ENCODE measurements around the gene P4HB. TPM values are rescaled to one million over a fixed set of nuclear protein-coding genes. Genes with fewer than 3 reads are reported as not detected.

Gene P4HB
- total RNA-seq, 1 donor = 763 TPM

DNA sequence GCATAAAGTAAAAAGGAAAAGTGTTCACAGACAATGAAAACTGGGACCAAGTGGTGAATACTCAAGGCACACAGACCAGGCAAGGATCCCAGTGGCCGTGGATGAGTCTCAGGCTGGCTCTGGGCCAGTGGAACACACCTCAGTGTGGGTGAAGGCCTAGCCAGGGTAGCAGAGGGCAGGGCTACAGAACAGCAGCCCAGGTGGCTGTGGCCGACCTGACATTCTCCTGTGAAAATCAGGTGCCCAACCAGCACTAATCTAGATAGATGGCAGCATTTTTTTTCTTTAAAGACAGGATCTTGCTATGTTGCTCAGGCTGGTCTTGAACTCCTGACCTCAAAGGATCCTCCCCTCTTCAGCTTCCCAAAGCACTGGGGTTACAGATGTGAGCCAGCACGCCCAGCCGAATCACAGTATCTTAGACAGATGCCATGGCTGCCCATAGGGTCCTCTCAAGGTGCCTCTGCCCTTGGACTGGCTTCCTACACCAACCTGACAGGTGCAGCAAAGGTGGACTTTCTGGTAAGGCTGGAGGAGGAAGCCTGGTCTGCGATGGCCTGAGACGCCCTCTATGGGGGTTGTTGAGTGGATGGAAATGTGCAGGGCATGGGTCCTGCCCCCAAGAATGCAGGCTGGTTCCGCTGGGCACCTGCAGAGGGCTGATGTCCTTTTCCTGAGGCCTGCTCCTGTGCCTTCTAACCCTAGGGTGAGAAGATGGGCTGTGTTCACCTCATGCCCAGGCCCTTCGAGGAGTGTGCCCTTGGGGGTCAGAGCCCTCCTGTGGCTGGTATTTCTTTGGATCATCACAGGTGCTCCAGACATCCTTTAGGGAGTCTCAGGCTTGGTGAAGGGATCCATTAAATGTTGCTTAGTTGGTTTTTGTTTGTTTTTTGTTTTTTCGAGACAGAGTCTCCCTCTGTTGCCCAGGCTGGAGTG is 3.8 kb upstream of the P4HB start:
- TF ChIP-seq, protein P1, sequence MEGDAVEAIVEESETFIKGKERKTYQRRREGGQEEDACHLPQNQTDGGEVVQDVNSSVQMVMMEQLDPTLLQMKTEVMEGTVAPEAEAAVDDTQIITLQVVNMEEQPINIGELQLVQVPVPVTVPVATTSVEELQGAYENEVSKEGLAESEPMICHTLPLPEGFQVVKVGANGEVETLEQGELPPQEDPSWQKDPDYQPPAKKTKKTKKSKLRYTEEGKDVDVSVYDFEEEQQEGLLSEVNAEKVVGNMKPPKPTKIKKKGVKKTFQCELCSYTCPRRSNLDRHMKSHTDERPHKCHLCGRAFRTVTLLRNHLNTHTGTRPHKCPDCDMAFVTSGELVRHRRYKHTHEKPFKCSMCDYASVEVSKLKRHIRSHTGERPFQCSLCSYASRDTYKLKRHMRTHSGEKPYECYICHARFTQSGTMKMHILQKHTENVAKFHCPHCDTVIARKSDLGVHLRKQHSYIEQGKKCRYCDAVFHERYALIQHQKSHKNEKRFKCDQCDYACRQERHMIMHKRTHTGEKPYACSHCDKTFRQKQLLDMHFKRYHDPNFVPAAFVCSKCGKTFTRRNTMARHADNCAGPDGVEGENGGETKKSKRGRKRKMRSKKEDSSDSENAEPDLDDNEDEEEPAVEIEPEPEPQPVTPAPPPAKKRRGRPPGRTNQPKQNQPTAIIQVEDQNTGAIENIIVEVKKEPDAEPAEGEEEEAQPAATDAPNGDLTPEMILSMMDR (IDR thresholded peaks at IDR 0.05; ENCODE audit: insufficient read depth, low read length) = no peak
- no peak for DNase-seq (ENCODE audit: low read depth)
- H3K4me3 ChIP-seq (ENCODE audit: low read depth, low read length) = no peak overlapping the region

DNA sequence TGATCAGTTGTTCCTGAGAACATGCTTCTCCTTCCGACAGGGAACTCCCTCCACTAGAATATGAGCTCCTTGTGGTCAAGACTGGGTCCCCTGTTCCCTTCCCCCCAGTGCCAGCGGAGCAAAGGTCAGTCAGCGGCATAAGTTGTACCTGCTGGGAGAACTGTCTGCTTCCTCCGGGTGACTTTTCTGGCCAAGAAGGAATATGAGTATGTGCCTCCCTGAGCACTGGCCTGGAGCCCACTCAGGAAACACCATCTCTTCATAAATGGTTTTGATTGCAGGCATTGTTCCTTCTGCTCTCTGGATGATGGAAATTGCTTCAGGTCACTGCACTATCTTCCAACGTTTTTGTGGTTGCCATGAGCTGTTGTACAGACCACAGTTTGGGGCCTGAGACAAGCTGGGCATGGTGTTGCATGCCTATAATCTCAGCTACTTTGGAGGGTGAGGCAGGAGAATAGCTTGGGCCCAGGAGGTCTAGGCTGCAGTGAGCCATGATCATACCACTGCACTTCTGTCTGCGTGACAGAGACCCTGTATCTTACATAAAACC is 2.9 kb upstream of the P4HB start:
- H3K4me3 ChIP-seq (ENCODE audit: low read depth, low read length) = no peak overlapping the region

DNA sequence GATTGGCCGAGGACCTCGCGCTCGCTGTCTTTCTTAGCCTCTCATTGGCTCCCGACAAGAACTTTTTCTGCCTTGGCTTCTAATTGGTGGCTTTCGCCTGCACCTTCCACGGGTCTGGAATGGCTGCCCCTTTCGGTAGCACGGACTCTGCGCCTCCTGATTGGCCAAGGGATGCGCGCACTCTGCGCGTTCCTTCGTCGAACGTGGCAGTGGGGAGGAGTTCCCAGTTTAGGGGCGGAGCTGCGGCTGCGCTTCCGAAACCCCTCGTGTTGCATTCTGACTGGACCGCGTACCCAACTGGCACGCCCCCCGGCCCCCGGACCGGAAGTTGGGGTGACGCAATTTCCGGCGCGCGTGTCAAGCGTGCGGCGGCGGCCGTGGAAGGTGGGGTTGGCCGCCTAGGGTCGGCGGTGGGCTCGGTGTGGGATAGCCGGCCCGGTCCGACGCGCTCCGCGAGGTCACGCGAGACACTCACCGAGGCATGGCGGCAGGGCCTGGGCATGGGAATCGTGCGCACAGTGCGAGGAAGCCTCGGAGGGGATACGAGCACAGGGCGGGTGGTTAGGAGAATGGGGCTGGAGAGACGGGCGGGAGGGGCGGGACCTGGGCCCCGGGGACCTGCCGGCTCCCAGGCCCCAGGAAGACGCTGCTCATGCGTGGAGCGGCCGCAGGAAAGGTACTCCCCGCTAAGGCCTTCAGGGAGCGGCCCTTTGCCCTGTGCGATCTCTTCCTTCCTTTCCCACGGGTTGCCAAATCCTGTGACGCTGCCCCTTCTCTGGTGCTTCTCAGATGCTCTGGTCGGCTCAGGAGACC is 627 bp upstream of the P4HB start:
- H3K4me3 ChIP-seq (ENCODE audit: low read depth, low read length) = peak overlapping the region; percentile 86
- TF ChIP-seq, protein P1 (IDR thresholded peaks at IDR 0.05; ENCODE audit: insufficient read depth, low read length) = peak; percentile 35
- DNase-seq (ENCODE audit: low read depth) = peak; percentile 100

More for the DNA sequence above, 2.9 kb upstream of the P4HB start:
- TF ChIP-seq, protein P1 (IDR thresholded peaks at IDR 0.05; ENCODE audit: insufficient read depth, low read length) = no peak
- DNase-seq (ENCODE audit: low read depth) = peak; percentile 42

DNA sequence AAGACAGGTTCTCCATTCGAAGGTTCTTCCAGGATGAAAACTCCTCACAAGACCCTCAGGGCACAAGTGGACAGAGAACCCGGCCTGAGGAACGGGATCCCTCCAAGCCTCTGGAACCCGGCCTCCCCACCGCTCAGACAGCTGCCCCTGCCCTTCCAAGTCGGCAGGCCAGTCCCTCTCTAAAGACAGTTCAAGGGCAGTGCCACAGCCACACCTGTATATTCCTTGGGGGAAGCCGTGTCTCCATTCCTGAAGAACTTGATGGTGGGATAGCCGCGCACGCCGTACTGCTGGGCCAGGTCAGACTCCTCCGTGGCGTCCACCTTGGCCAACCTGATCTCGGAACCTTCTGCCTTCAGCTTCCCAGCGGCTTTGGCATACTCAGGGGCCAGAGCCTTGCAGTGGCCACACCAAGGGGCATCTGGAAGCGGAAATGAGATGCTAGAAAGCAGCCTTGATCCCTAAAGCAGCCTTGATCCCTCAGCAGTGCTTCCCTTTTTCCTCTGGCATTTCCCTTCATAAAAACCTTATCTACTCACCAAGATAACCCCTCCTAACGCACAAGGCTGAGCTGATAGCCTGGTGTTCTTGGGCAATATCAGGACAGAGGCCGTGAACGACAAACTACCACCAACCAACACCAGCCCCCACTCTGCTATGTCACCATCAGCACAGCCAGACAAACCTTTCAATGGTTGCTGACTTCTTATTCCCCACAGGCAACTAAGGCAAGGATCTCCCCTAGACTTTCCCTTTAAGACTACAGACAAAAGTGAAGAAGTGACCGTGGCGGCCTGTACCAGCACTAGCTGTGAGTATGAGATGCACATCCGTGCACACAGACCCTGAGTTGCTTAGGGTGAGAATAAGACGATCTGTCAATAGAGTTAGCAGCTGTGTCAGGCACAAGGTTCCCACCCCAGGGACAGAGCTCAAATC is 1.1 kb downstream of the P4HB start:
- peak; percentile 29 for DNase-seq (ENCODE audit: low read depth)
- H3K4me3 ChIP-seq (ENCODE audit: low read depth, low read length) = peak overlapping the region; percentile 95
- TF ChIP-seq, protein P1 (IDR thresholded peaks at IDR 0.05; ENCODE audit: insufficient read depth, low read length) = no peak

DNA sequence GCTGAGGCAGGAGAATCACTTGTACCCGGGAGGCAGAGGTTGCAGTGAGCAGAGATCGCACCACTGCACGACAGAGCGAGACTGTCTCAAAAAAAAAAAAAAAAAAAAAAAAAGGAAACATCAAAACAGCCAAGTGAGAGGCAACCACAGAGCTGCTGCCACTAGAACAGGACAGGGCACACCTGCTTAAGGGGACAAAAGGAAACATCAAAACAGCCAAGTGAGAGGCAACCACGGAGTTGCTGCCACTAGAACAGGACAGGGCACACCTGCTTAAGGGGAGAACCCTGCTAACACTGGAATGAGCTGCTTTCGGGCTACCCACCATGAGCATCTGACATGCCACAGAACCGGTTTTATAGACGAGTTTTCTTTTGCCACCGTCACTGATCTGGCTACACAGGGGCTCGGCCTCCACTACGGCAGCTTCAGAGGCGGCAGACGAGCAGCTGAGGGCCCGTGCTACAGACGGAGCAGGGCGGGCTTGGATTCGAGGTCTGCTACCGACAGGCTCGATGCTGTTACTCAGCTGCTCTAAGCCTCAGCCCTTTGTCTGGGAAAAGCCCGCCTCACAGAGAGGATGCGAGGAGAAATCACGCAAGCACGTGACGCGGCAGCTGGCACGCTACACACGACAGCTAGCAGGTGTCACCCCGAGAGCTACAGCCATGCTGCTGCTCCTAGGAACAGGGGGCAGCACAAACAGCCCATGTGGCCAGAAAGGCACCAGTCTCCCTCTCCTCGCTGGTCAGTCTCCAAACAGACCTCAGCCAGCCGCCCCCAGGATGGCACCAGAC is 2.0 kb downstream of the P4HB start:
- DNase-seq (ENCODE audit: low read depth) = no peak
- H3K4me3 ChIP-seq (ENCODE audit: low read depth, low read length) = peak overlapping the region; percentile 95
- TF ChIP-seq, protein P1 (IDR thresholded peaks at IDR 0.05; ENCODE audit: insufficient read depth, low read length) = no peak
